Panc1 (cell line): ENCODE results near the gene CARM1. TPM values are rescaled to one million over a fixed set of nuclear protein-coding genes. Genes with fewer than 3 reads are reported as not detected.

Experiments
- ATAC-seq: fragments of 200-7000 bp; cut with Tn5 transposase; 2 replicates; pipeline ENCODE4 v1.9.1; 2020; ENCODE audit warnings: mild to moderate bottlenecking, moderate library complexity
- BruUV-seq: library from RNA; stranded (reverse); fragments of 400-500 nt; replicated peaks from 2 replicates; lab custom pipeline; 2021; lab: Mats Ljungman, UMichigan
- CTCF ChIA-PET: fragments of 300-600 bp; sonication (Branson Sonifier 250); formaldehyde crosslinking; loops from one replicate; lab custom pipeline; 2022; ENCODE audit warnings: antibody characterized with exemption; lab: Charles Lee
- POLR2A ChIA-PET: fragments of 300-600 bp; sonication (Branson Sonifier 250); formaldehyde crosslinking; loops from one replicate; lab custom pipeline; 2022; ENCODE audit warnings: antibody characterized with exemption; lab: Charles Lee
- DNase-seq: peaks from one replicate; pipeline ENCODE4 v3.0.0-alpha.2; 2010; ENCODE audit warnings: low read depth, low spot score
- H3K27ac ChIP-seq: 2 replicates; pipeline ENCODE4 v1.5.1; 2011; ENCODE audit warnings: mild to moderate bottlenecking, low read length, inconsistent platforms
- H3K27me3 ChIP-seq: fragments of 200-500 bp; sonication (Bioruptor generic); 2 replicates; pipeline ENCODE4 v1.6.0; 2014; ENCODE audit warnings: low read length, inconsistent platforms; ENCODE audit not compliant: control insufficient read depth, insufficient read depth
- H3K36me3 ChIP-seq: fragments of 200-500 bp; sonication (Bioruptor generic); 2 replicates; pipeline ENCODE4 v1.5.1; 2014; ENCODE audit warnings: inconsistent platforms, mild to moderate bottlenecking, low read length, moderate library complexity; ENCODE audit not compliant: control insufficient read depth, insufficient read depth
- H3K4me1 ChIP-seq: 2 replicates; pipeline ENCODE4 v1.5.1; 2011; ENCODE audit warnings: inconsistent platforms, mild to moderate bottlenecking, low read length, moderate library complexity; ENCODE audit not compliant: control insufficient read depth, insufficient read depth
- H3K4me3 ChIP-seq, 2 experiments: 2 replicates each; pipeline ENCODE4 v1.5.1; 2011 to 2012; ENCODE audit warnings: low read depth in 2 of 2, low read length in 2 of 2, mild to moderate bottlenecking in 2 of 2, inconsistent platforms in 1 of 2, moderate library complexity in 1 of 2
- H3K9me3 ChIP-seq: fragments of 200-500 bp; sonication (Bioruptor generic); 2 replicates; pipeline ENCODE4 v1.5.1; 2014; ENCODE audit warnings: low read depth, mild to moderate bottlenecking, inconsistent platforms, low read length, moderate library complexity; ENCODE audit not compliant: control insufficient read depth, insufficient read depth
- CTCF ChIP-seq: fragments of 450-650 bp; IDR thresholded peaks from 2 replicates; pipeline ENCODE4 v1.5.1; 2017; ENCODE audit warnings: mild to moderate bottlenecking
- POLR2AphosphoS5 ChIP-seq: IDR thresholded peaks from 2 replicates; pipeline ENCODE4 v1.6.1; 2012; ENCODE audit warnings: mild to moderate bottlenecking, low read depth, low read length, moderate library complexity
- REST ChIP-seq, 2 experiments: IDR thresholded peaks; 2 replicates each; pipeline ENCODE4 v1.6.1; 2011 to 2012; ENCODE audit warnings: low read depth in 2 of 2, control low read depth in 1 of 2, low read length in 1 of 2, mild to moderate bottlenecking in 1 of 2, moderate library complexity in 1 of 2; ENCODE audit not compliant: insufficient read depth in 1 of 2
- SIN3A ChIP-seq: IDR thresholded peaks from 2 replicates; pipeline ENCODE4 v1.6.1; 2012; ENCODE audit warnings: low read depth, mild to moderate bottlenecking, low read length, moderate library complexity, borderline replicate concordance; ENCODE audit not compliant: insufficient read depth
- TCF7L2 ChIP-seq: IDR thresholded peaks from 2 replicates; pipeline ENCODE4 v1.6.1; 2011; ENCODE audit warnings: mild to moderate bottlenecking, low read depth, low read length, inconsistent platforms
- in situ Hi-C: cut with HindIII; loops from 2 replicates; pipeline ENCODE4 v1.10.0; 2016; ENCODE audit warnings: low sequenced_read_pairs, low pct_unique_long_range_greater_than_20kb
- intact Hi-C: fragments of 100-400 bp; cut with micrococcal nuclease; formaldehyde crosslinking; loops from one replicate; pipeline ENCODE4 v1.10.0; 2022; ENCODE audit not compliant: unreplicated experiment
- total RNA-seq: library from RNA; stranded (reverse); gene quantifications from one replicate; pipeline ENCODE4 v1.2.1, GENCODE V29; 2021; ENCODE audit not compliant: unreplicated experiment

CARM1 gene
- total RNA-seq, 1 experiment from 2014 or later, result 44.9 TPM

DNA sequence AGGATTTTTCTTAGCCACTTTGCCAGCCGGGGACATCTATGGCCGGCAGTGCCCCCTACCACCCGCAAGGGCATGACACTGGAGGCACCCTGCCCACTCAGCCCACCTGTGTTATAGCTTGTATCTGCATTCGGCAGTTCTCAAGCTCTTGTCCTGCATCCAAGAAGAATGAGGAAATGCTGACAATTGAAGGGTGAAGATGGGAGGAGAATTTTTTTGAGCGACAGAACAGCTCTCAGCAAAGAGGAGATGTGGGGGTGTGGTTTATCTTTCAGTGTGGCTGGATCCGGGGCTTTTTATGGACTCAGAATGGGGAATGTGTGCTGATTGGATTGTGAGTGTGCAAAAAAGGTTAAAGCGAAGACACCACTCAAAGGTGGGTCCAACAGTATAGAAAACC, 28.6 kb upstream of the CARM1 start:
- intact Hi-C loops (no loop called here), in situ Hi-C loops (no loop called here)
- TF ChIP-seq POLR2AphosphoS5, result no peak
- TF ChIP-seq REST (IDR thresholded peaks at IDR 0.05; ENCODE audit: insufficient read depth in 1 of 2, low read depth in 2 of 2, low read length in 1 of 2), result no peak
- no peak for TF ChIP-seq TCF7L2
- no peak for TF ChIP-seq SIN3A
- TF ChIP-seq CTCF, result no peak
- Histone ChIP-seq H3K4me3 (no peak overlapping the region), H3K27me3 (no peaks in the 10 kb centered on the region), H3K27ac (no peak overlapping the region), H3K9me3 (no peaks in the 10 kb centered on the region), H3K4me1 (no peaks in the 10 kb centered on the region), H3K36me3 (no peaks in the 10 kb centered on the region)
- ChIA-PET CTCF (no interaction called here), POLR2A (no interaction called here)
- ATAC-seq, result no peak
- BruUV-seq, result no TSS peak
- DNase-seq, result no peak

DNA sequence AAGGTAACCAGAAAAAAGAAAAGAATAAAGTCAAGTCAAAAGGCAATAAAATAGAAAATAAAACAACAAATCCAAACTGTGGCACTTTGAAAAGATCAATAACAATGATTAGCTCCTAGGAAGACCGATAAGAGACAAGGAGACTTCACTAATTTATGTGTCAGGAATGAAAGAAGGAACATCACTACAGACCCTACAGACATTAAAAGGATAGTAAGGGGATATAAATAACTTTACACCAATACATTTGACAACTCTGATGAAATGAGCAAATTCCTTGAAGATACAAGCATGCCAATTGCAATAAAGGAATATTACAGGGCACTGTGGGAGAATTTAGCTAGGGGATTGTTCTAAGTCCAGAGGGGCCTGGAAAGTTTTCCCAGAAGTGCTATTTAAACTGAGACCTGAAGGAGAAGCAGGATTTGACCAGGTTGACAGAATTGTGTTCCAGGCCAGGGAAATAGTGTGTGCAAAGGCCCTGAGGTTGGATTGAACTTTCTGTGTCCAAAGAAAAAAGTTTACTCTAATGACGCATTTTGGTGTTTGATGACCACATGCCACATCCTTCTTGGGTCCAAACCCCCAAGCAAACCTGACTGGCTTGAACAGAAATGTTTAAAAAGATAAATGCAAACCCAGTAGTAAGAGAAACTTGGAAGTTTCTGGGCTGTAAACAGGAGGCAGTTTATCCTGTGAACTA, 24.7 kb upstream of the CARM1 start:
- no peaks in the 10 kb centered on the region for H3K27me3 ChIP-seq
- no peak overlapping the region for H3K4me3 ChIP-seq
- ChIA-PET POLR2A (no interaction called here), CTCF (interaction anchor here (1.1 kb wide), 1 partner anchor 12 kb away, joined by 5 read pairs; no protein-coding TSS in a partner anchor)
- in situ Hi-C loops, result no loop called here
- no peaks in the 10 kb centered on the region for H3K36me3 ChIP-seq
- no TSS peak for BruUV-seq
- no peak for ATAC-seq
- intact Hi-C loops, result no loop called here
- no peak for DNase-seq
- H3K27ac ChIP-seq, result no peak overlapping the region
- TF ChIP-seq POLR2AphosphoS5, result no peak
- no peak for TF ChIP-seq REST (IDR thresholded peaks at IDR 0.05; ENCODE audit: insufficient read depth in 1 of 2, low read depth in 2 of 2, low read length in 1 of 2)
- TF ChIP-seq SIN3A, result no peak
- no peak for TF ChIP-seq TCF7L2
- TF ChIP-seq CTCF, result no peak
- H3K4me1 ChIP-seq, result no peaks in the 10 kb centered on the region
- H3K9me3 ChIP-seq, result no peaks in the 10 kb centered on the region
